HG03108 (cell line): Measurements from ENCODE around the gene SPPL2C.

Experiments used
- ATAC-seq: cut with Tn5 transposase; IDR thresholded peaks from one replicate; pipeline ENCODE4 v1.9.1; 2021; ENCODE audit warnings: moderate library complexity; ENCODE audit not compliant: unreplicated experiment

Gene SPPL2C

DNA sequence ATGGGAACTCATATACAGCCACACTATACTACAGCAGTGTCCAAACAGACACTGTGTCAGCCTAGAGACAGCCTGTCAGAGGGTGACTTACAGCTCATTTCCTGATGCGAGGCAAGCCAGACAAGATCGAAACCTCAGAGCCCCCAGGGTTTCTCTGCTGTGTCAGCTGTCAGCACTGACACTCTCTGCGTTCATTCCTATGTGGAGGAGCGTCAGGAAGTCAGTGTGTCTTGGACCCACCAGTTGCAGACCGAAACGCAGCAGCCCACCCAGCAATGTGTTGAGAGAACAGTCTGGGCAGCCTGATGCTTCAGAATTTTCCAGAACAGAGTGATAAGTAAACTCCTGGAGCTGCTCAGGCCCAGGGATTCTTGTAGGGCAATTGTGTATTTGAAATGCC, 29.0 kb downstream of the SPPL2C start:
- ATAC-seq: no peak

DNA sequence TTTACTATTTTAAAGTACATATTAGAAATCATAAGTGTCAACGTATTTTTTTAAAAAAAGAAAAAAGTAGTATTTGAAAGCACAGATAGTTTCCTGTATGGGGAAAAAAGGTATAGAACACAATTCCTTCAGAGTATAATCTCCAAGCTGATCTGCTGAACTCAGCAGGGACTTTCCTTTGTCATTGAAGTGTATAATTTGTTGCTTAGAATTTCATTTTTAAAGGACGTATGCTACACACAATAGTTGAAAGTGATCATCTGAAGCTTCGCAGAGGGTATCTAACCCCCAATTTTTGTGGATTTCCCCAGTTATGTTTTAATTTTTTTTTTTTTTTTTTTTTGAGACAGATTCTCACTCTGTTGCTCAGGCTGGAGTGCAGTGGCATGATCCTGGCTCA, 29.5 kb downstream of the SPPL2C start:
- no peak for ATAC-seq

DNA sequence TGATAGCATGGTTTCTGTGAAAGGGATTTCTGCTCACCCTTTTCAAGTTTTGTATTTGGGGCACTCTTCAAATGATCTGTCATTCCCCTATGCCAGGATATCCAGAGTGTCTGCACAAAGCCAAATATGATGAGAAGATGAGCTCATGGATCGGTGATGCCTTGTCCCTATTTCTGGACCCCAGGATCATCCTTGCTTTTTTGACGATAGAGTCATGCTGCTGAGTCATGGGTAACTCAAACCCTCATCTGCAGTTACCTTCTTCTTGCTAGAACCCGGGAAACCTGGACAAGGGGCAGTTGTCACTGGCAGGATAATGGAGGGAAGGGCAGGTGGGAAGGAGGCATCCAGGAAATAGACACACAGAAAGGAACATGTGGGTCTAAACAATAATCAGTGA, 31.9 kb downstream of the SPPL2C start:
- ATAC-seq: no peak

DNA sequence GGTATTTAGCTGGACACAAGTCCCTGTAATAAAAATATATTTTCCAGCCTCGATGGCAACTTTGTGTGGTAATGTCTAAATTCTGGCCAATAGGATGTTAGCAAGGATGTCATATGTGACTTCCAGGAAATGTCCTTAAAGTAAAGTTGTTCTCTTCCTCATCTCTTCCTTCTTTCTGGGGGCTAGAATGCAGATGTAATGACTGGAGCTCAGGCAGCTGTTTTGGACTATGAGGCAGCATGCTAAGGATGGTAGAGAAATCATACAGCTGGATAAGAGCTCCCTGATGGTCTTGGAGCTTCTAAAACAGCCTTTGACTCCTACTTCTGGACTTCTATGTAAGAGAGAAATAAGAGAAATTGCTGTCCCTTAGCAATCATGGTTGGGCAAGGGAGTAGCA, 32.8 kb downstream of the SPPL2C start:
- ATAC-seq: no peak

DNA sequence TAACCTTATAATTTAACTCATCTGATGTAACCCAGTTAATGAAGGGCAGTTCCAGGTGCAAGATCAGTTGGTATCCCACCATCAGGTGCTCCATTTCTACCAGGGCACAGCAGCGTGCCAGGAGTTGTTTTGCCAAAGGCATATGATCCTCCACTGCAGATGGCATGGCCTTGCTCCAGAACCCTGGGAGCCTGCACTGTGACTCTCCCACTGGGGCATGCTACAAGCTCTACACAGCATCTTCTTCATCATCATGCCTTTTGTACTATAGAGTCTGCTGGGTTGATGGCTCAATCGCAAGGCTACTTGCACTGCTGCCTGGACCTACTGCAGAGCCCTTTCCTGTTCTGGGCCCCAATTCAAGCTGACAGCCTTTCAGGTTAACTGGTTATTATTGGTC, 38.4 kb downstream of the SPPL2C start:
- ATAC-seq: no peak

DNA sequence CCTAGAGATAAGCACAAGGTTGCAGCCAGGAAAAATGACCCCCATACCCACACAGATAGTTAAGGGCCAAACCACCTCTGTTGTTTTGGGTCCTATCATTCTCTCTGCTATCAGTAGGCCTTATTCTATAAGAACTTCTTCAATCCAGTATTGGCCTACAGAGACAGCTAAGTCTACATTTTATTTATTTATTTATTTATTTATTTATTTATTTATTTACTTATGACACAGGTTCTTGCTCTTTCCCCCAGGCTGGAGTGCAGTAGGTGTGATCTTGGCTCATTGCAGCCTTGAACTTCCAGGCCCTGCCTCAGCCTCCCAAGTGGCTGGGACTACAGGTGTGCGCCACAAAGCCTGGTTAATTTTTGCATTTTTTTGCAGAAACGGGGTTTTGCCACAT, 42.2 kb downstream of the SPPL2C start:
- ATAC-seq: no peak

DNA sequence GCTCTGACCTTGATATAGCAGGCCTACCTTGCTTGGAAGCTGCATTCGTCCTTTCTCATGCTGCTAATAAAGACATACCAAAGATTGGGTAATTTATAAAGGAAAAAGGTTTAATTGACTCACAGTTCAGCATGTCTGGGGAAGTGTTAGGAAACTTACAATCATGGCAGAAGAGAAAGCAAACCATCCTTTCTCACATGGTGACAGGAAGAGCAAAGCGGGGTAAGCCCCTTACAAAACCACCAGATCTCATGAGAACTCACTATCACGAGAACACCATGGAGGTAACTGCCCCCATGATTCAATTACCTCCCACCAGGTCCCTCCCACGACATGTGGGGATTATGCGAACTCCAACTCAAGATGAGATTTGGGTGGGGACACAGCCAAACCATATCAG, 43.7 kb downstream of the SPPL2C start:
- no peak for ATAC-seq

DNA sequence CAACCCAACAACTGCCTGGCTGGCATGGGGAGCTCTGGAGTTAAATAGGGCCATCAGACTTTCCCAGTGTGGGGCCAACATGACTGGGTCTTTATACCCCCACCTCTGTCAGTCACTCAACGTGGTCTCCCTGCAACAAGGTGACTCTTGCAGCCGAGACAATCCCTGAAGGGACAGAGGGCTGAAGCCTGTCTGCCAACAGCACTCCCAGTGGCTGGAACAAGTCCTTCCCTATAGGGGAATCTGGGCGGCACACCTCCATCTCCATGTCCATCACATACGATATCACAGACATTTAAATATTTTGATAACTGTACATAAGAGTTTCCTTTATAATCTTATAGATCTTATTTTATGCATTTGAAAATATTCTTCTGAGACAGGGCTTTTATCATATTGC, 44.9 kb downstream of the SPPL2C start:
- ATAC-seq: no peak

DNA sequence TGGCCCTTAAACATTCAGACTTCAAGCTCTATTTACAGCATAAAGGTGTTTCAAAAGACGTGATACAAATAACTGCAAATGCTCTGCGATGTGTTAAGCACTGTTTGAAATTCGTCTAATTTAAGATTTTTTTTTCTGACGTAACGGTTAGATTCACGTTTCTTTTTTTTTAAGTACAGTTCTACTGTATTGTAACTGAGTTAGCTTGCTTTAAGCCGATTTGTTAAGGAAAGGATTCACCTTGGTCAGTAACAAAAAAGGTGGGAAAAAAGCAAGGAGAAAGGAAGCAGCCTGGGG, 49.0 kb downstream of the SPPL2C start:
- ATAC-seq: no peak

DNA sequence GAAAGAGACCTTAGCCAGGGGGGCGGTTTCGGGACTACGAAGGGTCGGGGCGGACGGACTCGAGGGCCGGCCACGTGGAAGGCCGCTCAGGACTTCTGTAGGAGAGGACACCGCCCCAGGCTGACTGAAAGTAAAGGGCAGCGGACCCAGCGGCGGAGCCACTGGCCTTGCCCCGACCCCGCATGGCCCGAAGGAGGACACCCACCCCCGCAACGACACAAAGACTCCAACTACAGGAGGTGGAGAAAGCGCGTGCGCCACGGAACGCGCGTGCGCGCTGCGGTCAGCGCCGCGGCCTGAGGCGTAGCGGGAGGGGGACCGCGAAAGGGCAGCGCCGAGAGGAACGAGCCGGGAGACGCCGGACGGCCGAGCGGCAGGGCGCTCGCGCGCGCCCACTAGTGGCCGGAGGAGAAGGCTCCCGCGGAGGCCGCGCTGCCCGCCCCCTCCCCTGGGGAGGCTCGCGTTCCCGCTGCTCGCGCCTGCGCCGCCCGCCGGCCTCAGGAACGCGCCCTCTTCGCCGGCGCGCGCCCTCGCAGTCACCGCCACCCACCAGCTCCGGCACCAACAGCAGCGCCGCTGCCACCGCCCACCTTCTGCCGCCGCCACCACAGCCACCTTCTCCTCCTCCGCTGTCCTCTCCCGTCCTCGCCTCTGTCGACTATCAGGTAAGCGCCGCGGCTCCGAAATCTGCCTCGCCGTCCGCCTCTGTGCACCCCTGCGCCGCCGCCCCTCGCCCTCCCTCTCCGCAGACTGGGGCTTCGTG, 49.5 kb downstream of the SPPL2C start, which contains the start of gene MAPT:
Gene MAPT (plus strand): TSS at position 533 of the 763 bp plus-strand sequence. CDS start 67,784 bp downstream, outside the sequence.
- peak; percentile 83 for ATAC-seq

DNA sequence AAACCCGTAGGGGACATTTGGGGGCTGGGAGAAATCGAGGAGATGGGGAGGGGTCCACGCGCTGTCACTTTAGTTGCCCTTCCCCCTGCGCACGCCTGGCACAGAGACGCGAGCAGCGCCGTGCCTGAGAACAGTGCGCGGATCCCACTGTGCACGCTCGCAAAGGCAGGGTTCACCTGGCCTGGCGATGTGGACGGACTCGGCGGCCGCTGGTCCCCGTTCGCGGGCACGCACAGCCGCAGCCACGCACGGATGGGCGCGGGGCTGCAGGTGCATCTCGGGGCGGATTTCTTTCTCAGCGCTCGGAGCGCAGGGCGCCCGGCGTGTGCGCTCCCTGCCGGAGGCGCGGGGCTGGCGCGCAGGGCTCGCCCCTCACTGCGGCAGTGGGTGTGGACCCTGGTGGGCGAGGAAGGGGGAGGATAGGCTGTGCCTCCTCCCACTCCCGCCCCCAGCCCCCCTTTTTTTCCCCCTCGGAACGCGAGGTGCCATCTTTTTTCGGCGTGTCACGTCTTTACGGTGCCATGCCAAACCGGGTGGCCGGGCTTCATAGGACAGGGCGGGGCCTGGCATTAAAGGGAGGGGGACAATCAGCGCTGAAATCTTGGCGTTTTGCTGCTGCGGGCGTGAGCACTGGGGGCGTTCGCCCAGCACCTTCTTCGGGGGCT, 50.8 kb downstream of the SPPL2C start:
- ATAC-seq: no peak

DNA sequence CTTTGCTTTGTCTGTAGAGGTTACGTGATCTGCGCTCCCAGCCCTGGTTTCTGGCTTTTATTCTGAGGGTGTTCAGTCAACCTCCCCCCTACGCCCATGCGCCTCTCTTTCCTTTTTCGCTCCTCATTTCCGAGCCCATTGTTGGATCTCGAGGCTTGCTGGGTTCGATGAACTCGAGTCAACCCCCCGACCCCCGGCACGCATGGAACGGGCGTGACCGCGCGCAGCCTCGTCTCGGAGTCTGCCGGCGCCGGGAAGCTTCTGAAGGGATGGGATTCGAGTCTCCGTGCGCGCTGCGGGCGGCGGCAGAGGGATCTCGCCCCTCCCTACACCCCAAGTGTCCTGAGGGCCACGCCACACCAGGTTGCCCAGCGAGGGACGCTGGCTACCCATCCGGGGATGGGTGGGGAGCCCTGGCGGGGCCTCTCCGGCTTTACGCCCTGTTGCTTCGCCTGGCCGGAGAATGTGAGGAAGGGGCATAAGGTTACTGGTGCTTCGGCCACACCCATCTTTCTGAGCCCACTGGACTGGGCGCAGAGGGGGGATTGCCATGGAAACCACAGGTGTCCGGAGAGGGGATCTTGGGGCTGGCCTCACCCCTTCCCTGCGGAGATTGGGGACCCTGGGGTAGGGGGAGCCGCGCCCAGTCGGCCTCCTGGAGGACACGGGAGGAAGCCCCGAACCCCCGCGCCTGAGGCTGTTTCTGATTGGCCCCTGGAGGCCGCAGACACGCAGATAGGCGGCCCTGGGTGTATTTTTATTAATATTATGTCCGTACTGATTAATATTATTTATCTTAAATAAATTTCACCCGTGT, 51.5 kb downstream of the SPPL2C start:
- no peak for ATAC-seq
